GM12872 (cell line): Measurements from ENCODE around the gene NTRK1.
A peak's percentile ranks its signal among the peaks of the same experiment; 100 is the strongest.

Experiments
- TF ChIP-seq, protein P1 (sequence below): IDR thresholded peaks from 3 replicates; pipeline ENCODE4 v1.5.1; 2011; ENCODE audit warnings: low read depth, mild to moderate bottlenecking, low read length, moderate library complexity; ENCODE audit not compliant: insufficient read depth

The NTRK1 gene

DNA sequence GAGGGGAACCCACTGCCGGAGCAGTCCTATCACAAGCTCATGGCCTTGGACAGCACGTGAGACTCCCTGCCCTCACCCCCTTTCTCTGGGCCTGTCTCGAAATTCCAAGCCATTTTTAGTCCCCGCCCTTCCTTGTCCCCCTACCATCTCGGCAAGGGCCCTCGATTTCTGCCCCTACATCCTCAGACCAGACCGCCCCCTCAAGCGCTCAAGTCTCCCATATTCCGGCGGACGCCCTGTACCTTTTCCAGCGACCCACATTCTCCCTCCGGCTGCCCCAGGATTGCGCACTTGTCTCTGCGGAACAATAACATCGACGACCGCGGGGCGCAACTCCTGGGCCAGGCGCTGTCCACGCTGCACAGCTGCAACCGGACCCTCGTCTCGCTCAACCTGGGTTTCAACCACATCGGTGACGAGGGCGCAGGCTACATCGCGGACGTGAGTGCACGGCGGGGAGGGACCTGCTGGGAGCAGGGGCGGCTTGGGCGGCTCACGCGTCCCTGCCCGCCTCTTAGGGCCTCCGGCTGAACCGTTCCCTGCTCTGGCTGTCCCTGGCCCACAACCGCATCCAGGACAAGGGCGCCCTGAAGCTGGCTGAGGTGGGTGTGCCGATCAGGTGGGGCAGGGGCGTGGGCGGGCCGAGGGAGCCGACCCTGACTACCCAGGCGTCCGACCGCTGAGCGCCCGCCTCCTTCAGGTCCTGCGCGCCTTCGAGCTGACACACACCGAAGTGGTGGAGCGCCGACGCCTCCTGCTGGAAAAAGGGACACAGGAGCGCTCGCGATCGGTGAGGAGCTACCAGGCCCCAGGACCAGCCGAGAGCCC lies 66.8 kb downstream of the NTRK1 start:
- TF ChIP-seq, protein P1, sequence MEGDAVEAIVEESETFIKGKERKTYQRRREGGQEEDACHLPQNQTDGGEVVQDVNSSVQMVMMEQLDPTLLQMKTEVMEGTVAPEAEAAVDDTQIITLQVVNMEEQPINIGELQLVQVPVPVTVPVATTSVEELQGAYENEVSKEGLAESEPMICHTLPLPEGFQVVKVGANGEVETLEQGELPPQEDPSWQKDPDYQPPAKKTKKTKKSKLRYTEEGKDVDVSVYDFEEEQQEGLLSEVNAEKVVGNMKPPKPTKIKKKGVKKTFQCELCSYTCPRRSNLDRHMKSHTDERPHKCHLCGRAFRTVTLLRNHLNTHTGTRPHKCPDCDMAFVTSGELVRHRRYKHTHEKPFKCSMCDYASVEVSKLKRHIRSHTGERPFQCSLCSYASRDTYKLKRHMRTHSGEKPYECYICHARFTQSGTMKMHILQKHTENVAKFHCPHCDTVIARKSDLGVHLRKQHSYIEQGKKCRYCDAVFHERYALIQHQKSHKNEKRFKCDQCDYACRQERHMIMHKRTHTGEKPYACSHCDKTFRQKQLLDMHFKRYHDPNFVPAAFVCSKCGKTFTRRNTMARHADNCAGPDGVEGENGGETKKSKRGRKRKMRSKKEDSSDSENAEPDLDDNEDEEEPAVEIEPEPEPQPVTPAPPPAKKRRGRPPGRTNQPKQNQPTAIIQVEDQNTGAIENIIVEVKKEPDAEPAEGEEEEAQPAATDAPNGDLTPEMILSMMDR = peak; percentile 58

DNA sequence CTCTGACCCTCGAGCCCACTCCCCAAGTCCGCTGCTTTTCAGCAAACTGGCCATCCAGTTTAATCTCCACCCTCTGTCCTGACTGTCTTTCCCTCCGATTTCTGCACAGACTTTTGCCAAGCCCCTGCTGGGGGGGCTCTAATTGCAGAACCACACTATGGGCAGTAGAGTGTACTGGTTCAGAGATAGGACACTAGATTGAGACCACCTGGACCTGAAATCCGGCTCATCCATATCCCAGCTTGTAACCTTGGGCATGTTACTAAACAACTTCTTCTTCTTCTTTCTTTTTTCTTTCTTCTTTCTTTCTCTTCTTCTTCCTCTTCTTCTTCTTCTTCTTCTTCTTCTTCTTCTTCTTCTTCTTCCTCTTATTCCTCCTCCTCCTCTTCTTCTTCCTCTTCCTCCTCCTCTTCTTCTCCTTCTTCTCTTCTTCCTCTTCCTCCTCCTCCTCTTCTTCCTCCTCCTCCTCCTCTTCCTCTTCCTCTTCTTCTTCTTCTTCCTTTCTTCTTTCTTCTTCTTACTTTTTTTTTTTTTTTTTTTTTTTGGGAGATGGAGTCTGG lies 67.5 kb downstream of the NTRK1 start:
- TF ChIP-seq, protein P1 = no peak

DNA sequence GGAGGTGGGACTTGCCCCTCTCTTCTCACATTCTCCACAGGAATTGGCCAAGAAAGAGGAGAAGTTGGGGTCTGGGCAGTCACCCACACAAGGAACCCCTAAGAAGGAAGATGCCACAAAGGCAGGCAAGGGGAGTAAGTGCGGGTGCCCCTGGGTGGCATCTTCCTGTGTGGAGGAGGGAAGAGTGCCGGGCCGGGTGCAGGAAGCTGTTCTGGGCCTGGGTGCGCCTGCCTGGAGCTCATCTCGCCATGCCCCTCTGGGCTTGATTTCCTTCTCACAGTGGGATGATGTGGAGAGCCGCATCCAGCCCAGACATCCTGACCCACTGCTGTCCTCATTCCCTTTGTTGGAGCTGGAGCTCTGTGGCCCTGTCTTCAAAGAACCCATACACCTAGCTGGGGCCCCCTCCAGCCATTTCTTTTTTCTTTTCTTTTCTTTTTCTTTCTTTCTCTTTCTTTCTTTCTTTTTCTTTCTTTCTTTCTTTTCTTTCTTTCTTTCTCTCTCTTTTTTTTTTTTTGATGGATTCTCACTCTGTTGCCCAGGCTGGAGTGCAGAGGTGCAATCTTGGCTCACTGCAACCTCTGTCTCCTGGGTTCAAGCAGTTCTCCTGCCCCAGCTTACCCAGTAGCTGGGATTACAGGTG lies 69.1 kb downstream of the NTRK1 start:
- TF ChIP-seq, protein P1 = no peak

DNA sequence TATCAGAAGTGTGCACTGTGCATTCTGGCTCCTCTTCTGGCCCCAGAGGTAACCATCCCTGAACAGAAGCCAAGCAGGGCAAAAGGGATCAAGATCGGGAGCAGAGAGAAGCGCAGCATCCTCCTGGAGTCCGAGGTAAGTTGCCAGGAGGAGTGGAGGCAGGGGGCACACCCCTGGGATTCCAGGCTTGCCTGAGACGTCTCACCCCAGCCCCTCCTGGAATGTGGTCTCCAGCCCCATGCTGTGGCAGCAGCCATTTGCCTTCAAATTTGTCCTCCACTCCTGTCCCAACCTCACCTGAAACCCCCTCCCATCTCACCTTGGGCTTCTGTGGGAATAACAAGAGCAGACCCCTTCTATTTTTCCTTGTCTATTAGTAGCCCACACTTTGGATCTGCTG lies 69.8 kb downstream of the NTRK1 start:
- TF ChIP-seq, protein P1 = no peak
